ENCODE results near the gene DIAPH3. TPM values are rescaled to one million over a fixed set of nuclear protein-coding genes. Genes with fewer than 3 reads are reported as not detected.

DIAPH3 gene
- polyA plus RNA-seq, 2 donors, result 1.3 to 2.2 TPM

DNA sequence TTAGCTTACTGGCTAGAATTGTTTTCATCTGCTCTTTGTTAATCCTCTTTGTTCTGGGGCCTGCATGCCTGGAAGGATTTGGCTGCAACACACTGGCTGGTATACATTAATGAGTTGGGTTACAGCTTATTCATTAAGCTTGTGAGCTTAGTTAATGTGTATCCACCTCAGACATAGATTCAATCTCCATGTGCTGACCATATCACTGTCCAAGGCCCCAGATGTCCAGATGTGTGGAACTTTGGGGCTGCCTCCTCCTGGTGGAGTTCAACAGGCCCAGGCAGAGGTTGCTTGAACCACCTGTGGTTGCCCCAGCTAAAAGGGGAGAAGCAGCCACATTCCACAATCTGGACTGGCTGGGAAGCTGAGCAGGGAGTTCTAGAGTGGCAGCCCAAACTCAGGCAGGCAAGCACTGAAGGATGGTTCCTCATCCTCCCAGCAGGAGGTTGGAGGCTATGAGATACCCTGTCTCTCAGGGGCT lies 5.4 kb downstream of the DIAPH3 start:
- H3K27ac ChIP-seq (ENCODE audit: low read depth in 2 of 2, low read length in 1 of 2), result no peak overlapping the region
- no peaks in the 10 kb centered on the region for H3K27me3 ChIP-seq (ENCODE audit: control insufficient read depth in 1 of 2, insufficient read depth in 2 of 2, low read length in 2 of 2)
- H3K4me3 ChIP-seq (ENCODE audit: low read depth in 1 of 2, low read length in 2 of 2), result no peak overlapping the region
- no peaks in the 10 kb centered on the region for H3K4me1 ChIP-seq (ENCODE audit: control insufficient read depth in 2 of 2, insufficient read depth in 2 of 2, low read length in 1 of 2)
- H3K9me3 ChIP-seq (ENCODE audit: control insufficient read depth in 2 of 2, insufficient read depth in 1 of 2, low read depth in 1 of 2, low read length in 1 of 2), result no peaks in the 10 kb centered on the region
- no peaks in the 10 kb centered on the region for H3K36me3 ChIP-seq (ENCODE audit: control insufficient read depth in 2 of 2, insufficient read depth in 2 of 2, low read length in 1 of 2)

GRCh38 chr13:60155978-60156377 lies 7.8 kb downstream of the DIAPH3 start:
- Histone ChIP-seq H3K36me3 (ENCODE audit: control insufficient read depth in 2 of 2, insufficient read depth in 2 of 2, low read length in 1 of 2) (no peaks in the 10 kb centered on the region), H3K4me3 (ENCODE audit: low read depth in 1 of 2, low read length in 2 of 2) (no peak overlapping the region), H3K27me3 (ENCODE audit: control insufficient read depth in 1 of 2, insufficient read depth in 2 of 2, low read length in 2 of 2) (no peaks in the 10 kb centered on the region), H3K4me1 (ENCODE audit: control insufficient read depth in 2 of 2, insufficient read depth in 2 of 2, low read length in 1 of 2) (no peaks in the 10 kb centered on the region), H3K9me3 (ENCODE audit: control insufficient read depth in 2 of 2, insufficient read depth in 1 of 2, low read depth in 1 of 2, low read length in 1 of 2) (no peaks in the 10 kb centered on the region), H3K27ac (ENCODE audit: low read depth in 2 of 2, low read length in 1 of 2) (no peak overlapping the region)

DNA sequence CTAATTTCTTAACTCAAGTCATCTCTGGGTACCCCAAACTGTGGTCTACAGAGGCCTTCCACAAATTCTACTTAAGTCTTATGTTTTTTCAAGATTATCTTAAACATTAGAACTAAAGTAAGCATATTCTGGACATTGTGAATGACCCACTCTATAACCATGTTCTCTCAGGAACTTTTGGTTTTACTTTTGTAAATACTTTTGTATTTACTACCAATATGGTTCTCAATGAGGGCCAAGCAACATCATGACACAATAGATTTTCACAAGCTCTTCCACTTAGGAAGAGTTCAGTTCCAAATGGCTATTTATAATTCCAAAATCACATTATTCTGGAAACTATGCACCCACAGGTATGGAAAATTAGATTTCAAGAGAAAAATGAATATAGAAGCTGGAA lies 10.8 kb downstream of the DIAPH3 start:
- Histone ChIP-seq H3K4me1 (ENCODE audit: control insufficient read depth in 2 of 2, insufficient read depth in 2 of 2, low read length in 1 of 2) (no peaks in the 10 kb centered on the region), H3K27ac (ENCODE audit: low read depth in 2 of 2, low read length in 1 of 2) (no peak overlapping the region), H3K27me3 (ENCODE audit: control insufficient read depth in 1 of 2, insufficient read depth in 2 of 2, low read length in 2 of 2) (no peaks in the 10 kb centered on the region), H3K9me3 (ENCODE audit: control insufficient read depth in 2 of 2, insufficient read depth in 1 of 2, low read depth in 1 of 2, low read length in 1 of 2) (no peaks in the 10 kb centered on the region), H3K4me3 (ENCODE audit: low read depth in 1 of 2, low read length in 2 of 2) (no peak overlapping the region), H3K36me3 (ENCODE audit: control insufficient read depth in 2 of 2, insufficient read depth in 2 of 2, low read length in 1 of 2) (no peaks in the 10 kb centered on the region)

GRCh38 chr13:60152114-60152513 lies 11.6 kb downstream of the DIAPH3 start:
- Histone ChIP-seq H3K4me3 (ENCODE audit: low read depth in 1 of 2, low read length in 2 of 2) (no peak overlapping the region), H3K36me3 (ENCODE audit: control insufficient read depth in 2 of 2, insufficient read depth in 2 of 2, low read length in 1 of 2) (no peaks in the 10 kb centered on the region), H3K9me3 (ENCODE audit: control insufficient read depth in 2 of 2, insufficient read depth in 1 of 2, low read depth in 1 of 2, low read length in 1 of 2) (no peaks in the 10 kb centered on the region), H3K27me3 (ENCODE audit: control insufficient read depth in 1 of 2, insufficient read depth in 2 of 2, low read length in 2 of 2) (no peaks in the 10 kb centered on the region), H3K27ac (ENCODE audit: low read depth in 2 of 2, low read length in 1 of 2) (no peak overlapping the region), H3K4me1 (ENCODE audit: control insufficient read depth in 2 of 2, insufficient read depth in 2 of 2, low read length in 1 of 2) (no peaks in the 10 kb centered on the region)

- no peak overlapping the region for H3K27ac ChIP-seq (ENCODE audit: low read depth in 2 of 2, low read length in 1 of 2)
- H3K9me3 ChIP-seq (ENCODE audit: control insufficient read depth in 2 of 2, insufficient read depth in 1 of 2, low read depth in 1 of 2, low read length in 1 of 2), result no peaks in the 10 kb centered on the region
- no peaks in the 10 kb centered on the region for H3K27me3 ChIP-seq (ENCODE audit: control insufficient read depth in 1 of 2, insufficient read depth in 2 of 2, low read length in 2 of 2)
- WGBS, 2 donors, result 89 to 92% methylated on average over 2 of the region's 2 CpGs
- no peaks in the 10 kb centered on the region for H3K36me3 ChIP-seq (ENCODE audit: control insufficient read depth in 2 of 2, insufficient read depth in 2 of 2, low read length in 1 of 2)
- H3K4me1 ChIP-seq (ENCODE audit: control insufficient read depth in 2 of 2, insufficient read depth in 2 of 2, low read length in 1 of 2), result no peaks in the 10 kb centered on the region
- no peak overlapping the region for H3K4me3 ChIP-seq (ENCODE audit: low read depth in 1 of 2, low read length in 2 of 2)
Measured at GRCh38 chr13:60150538-60150937, 13.2 kb downstream of the DIAPH3 start.

DNA sequence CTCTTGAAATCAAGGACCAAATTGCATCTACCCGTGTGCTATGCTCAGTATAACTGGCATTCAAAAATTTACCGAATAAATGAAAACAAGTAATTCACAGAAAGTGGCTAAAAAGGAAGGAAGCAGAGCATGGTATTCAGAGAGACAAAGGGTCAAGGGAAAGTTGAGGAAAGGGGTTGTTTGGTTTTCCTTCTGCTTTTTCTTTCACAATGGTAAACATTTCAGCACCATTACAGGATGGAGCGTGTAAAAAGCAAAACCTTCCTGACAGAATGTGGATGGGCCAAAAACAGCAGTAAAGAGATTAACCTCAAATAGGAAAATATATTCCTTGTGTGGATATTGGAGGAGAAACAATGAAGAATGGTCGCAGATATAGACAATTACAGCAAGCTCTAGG lies 14.8 kb downstream of the DIAPH3 start:
- no peak overlapping the region for H3K4me3 ChIP-seq (ENCODE audit: low read depth in 1 of 2, low read length in 2 of 2)
- H3K36me3 ChIP-seq (ENCODE audit: control insufficient read depth in 2 of 2, insufficient read depth in 2 of 2, low read length in 1 of 2), result no peaks in the 10 kb centered on the region
- 79 to 81% methylated on average over 4 of the region's 4 CpGs for WGBS, 2 donors
- H3K9me3 ChIP-seq (ENCODE audit: control insufficient read depth in 2 of 2, insufficient read depth in 1 of 2, low read depth in 1 of 2, low read length in 1 of 2), result no peaks in the 10 kb centered on the region
- no peaks in the 10 kb centered on the region for H3K27me3 ChIP-seq (ENCODE audit: control insufficient read depth in 1 of 2, insufficient read depth in 2 of 2, low read length in 2 of 2)
- no peak overlapping the region for H3K27ac ChIP-seq (ENCODE audit: low read depth in 2 of 2, low read length in 1 of 2)
- H3K4me1 ChIP-seq (ENCODE audit: control insufficient read depth in 2 of 2, insufficient read depth in 2 of 2, low read length in 1 of 2), result no peaks in the 10 kb centered on the region

GRCh38 chr13:60147361-60147760 lies 16.4 kb downstream of the DIAPH3 start:
- H3K9me3 ChIP-seq (ENCODE audit: control insufficient read depth in 2 of 2, insufficient read depth in 1 of 2, low read depth in 1 of 2, low read length in 1 of 2), result no peaks in the 10 kb centered on the region
- H3K4me1 ChIP-seq (ENCODE audit: control insufficient read depth in 2 of 2, insufficient read depth in 2 of 2, low read length in 1 of 2), result no peaks in the 10 kb centered on the region
- H3K4me3 ChIP-seq (ENCODE audit: low read depth in 1 of 2, low read length in 2 of 2), result no peak overlapping the region
- H3K27me3 ChIP-seq (ENCODE audit: control insufficient read depth in 1 of 2, insufficient read depth in 2 of 2, low read length in 2 of 2), result no peaks in the 10 kb centered on the region
- H3K36me3 ChIP-seq (ENCODE audit: control insufficient read depth in 2 of 2, insufficient read depth in 2 of 2, low read length in 1 of 2), result no peaks in the 10 kb centered on the region
- H3K27ac ChIP-seq (ENCODE audit: low read depth in 2 of 2, low read length in 1 of 2), result no peak overlapping the region

DNA sequence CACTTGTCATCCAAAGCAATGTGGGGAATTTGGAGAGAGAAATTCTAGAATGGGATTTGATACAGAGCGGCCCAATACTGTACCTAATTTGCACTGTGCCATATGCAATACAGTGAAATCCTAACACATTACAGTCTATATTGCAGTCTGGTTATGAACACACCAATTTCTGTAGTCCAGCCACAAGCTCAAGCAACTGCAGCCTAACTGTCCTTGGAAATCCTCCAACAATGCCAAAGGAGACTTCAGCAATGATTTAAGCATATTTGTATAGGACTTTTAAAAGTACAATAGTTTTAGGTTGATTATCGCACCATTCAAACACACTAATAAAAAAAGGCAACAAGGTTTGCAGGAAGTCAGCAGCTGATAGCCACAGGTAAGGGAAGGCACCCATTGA lies 17.3 kb downstream of the DIAPH3 start:
- Histone ChIP-seq H3K27me3 (ENCODE audit: control insufficient read depth in 1 of 2, insufficient read depth in 2 of 2, low read length in 2 of 2) (no peaks in the 10 kb centered on the region), H3K4me3 (ENCODE audit: low read depth in 1 of 2, low read length in 2 of 2) (no peak overlapping the region), H3K27ac (ENCODE audit: low read depth in 2 of 2, low read length in 1 of 2) (no peak overlapping the region), H3K4me1 (ENCODE audit: control insufficient read depth in 2 of 2, insufficient read depth in 2 of 2, low read length in 1 of 2) (no peaks in the 10 kb centered on the region), H3K9me3 (ENCODE audit: control insufficient read depth in 2 of 2, insufficient read depth in 1 of 2, low read depth in 1 of 2, low read length in 1 of 2) (no peaks in the 10 kb centered on the region), H3K36me3 (ENCODE audit: control insufficient read depth in 2 of 2, insufficient read depth in 2 of 2, low read length in 1 of 2) (no peaks in the 10 kb centered on the region)
- 72 to 88% methylated on average over 2 of the region's 2 CpGs for WGBS, 2 donors

DNA sequence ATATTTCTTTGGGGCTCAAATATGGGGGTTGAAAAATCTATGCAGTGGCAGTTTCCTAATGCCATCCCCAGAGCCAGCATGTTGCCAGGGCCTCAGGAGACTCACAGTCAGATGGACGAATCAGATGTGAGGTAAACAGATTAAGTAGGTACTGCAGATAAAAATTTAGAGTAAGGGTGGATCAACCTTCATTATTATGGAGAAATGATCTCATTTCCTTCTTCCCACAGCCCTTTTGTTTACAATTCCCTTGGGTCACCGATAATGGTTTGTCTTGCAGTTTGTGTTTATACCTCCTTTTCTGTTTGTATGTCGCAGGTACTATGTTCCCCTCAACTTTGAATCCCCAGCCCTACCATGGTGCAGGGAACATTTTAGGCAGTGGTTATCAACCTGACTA lies 20.0 kb downstream of the DIAPH3 start:
- Histone ChIP-seq H3K36me3 (ENCODE audit: control insufficient read depth in 2 of 2, insufficient read depth in 2 of 2, low read length in 1 of 2) (no peaks in the 10 kb centered on the region), H3K4me3 (ENCODE audit: low read depth in 1 of 2, low read length in 2 of 2) (no peak overlapping the region), H3K9me3 (ENCODE audit: control insufficient read depth in 2 of 2, insufficient read depth in 1 of 2, low read depth in 1 of 2, low read length in 1 of 2) (no peaks in the 10 kb centered on the region), H3K27me3 (ENCODE audit: control insufficient read depth in 1 of 2, insufficient read depth in 2 of 2, low read length in 2 of 2) (no peaks in the 10 kb centered on the region), H3K4me1 (ENCODE audit: control insufficient read depth in 2 of 2, insufficient read depth in 2 of 2, low read length in 1 of 2) (no peaks in the 10 kb centered on the region), H3K27ac (ENCODE audit: low read depth in 2 of 2, low read length in 1 of 2) (no peak overlapping the region)
- 76 to 80% methylated on average over 3 of the region's 3 CpGs for WGBS, 2 donors

- Histone ChIP-seq H3K36me3 (ENCODE audit: control insufficient read depth in 2 of 2, insufficient read depth in 2 of 2, low read length in 1 of 2) (no peaks in the 10 kb centered on the region), H3K27me3 (ENCODE audit: control insufficient read depth in 1 of 2, insufficient read depth in 2 of 2, low read length in 2 of 2) (no peaks in the 10 kb centered on the region), H3K9me3 (ENCODE audit: control insufficient read depth in 2 of 2, insufficient read depth in 1 of 2, low read depth in 1 of 2, low read length in 1 of 2) (no peaks in the 10 kb centered on the region), H3K4me3 (ENCODE audit: low read depth in 1 of 2, low read length in 2 of 2) (no peak overlapping the region), H3K4me1 (ENCODE audit: control insufficient read depth in 2 of 2, insufficient read depth in 2 of 2, low read length in 1 of 2) (no peaks in the 10 kb centered on the region), H3K27ac (ENCODE audit: low read depth in 2 of 2, low read length in 1 of 2) (no peak overlapping the region)
- WGBS, 2 donors, result 88 to 93% methylated on average over 3 of the region's 3 CpGs
Measured at GRCh38 chr13:60139272-60139671, 24.5 kb downstream of the DIAPH3 start.
